NT2/D1 (cell line): ENCODE data around the gene WDR6.

Source experiments
- DNase-seq: peaks from one replicate; pipeline ENCODE4 v3.0.0-alpha.2; 2011; ENCODE audit warnings: low read depth, low spot score
- H3K27me3 ChIP-seq: 2 replicates; pipeline ENCODE4 v1.6.0; 2011; ENCODE audit warnings: mild to moderate bottlenecking; ENCODE audit not compliant: insufficient read length, insufficient read depth
- H3K36me3 ChIP-seq: 2 replicates; pipeline ENCODE4 v1.6.1; 2011; ENCODE audit warnings: mild to moderate bottlenecking, low read length, mixed read lengths; ENCODE audit not compliant: insufficient read depth, insufficient read length
- H3K4me1 ChIP-seq: 2 replicates; pipeline ENCODE4 v1.5.1; 2011; ENCODE audit not compliant: insufficient read depth, insufficient read length
- H3K4me3 ChIP-seq: 2 replicates; pipeline ENCODE4 v1.5.1; 2011; ENCODE audit warnings: low read depth; ENCODE audit not compliant: insufficient read length
- H3K9ac ChIP-seq: 2 replicates; pipeline ENCODE4 v1.6.0; 2011; ENCODE audit warnings: low read depth; ENCODE audit not compliant: insufficient read length
- H3K9me3 ChIP-seq: 2 replicates; pipeline ENCODE4 v1.5.1; 2011; ENCODE audit warnings: mild to moderate bottlenecking, low read length; ENCODE audit not compliant: insufficient read depth
- SUZ12 ChIP-seq: IDR thresholded peaks from 2 replicates; pipeline ENCODE4 v1.6.1; 2011; ENCODE audit not compliant: insufficient read length, insufficient read depth; ENCODE audit errors: extremely low read depth
- YY1 ChIP-seq: IDR thresholded peaks from 2 replicates; pipeline ENCODE4 v1.6.1; 2011; ENCODE audit not compliant: insufficient read length, insufficient read depth
- ZNF274 ChIP-seq: IDR thresholded peaks from 2 replicates; pipeline ENCODE4 v1.6.1; 2011; ENCODE audit warnings: mild to moderate bottlenecking, low read depth, low read length

The WDR6 gene

GRCh38 chr3:49007068-49007770 is at the start of gene WDR6:
Gene WDR6 (plus strand): TSS chr3:49007391. CDS start chr3:49007432, 41 bp downstream.
- peak; percentile 97 for DNase-seq
- no peaks in the 10 kb centered on the region for H3K27me3 ChIP-seq
- TF ChIP-seq SUZ12 (no peak), ZNF274 (no peak), YY1 (no peak)
- peaks cover 4% of the 10 kb centered on the region for H3K4me1 ChIP-seq
- H3K36me3 ChIP-seq = peaks cover 32% of the 10 kb centered on the region
- peak within 1 kb of the TSS; percentile 99 for H3K4me3 ChIP-seq
- H3K9ac ChIP-seq = peak within 1 kb of the TSS; percentile 100
- no peaks in the 10 kb centered on the region for H3K9me3 ChIP-seq

- Histone ChIP-seq H3K4me3 (no peak overlapping the region), H3K9ac (no peak overlapping the region)
Measured at GRCh38 chr3:48960841-48961413, 46.3 kb upstream of the WDR6 start.

GRCh38 chr3:48962340-48962739 is 44.9 kb upstream of the WDR6 start:
- TF ChIP-seq ZNF274 = no peak
- TF ChIP-seq SUZ12 = no peak
- no peak for TF ChIP-seq YY1
- no peaks in the 10 kb centered on the region for H3K27me3 ChIP-seq
- no peaks in the 10 kb centered on the region for H3K9me3 ChIP-seq
- peaks cover 60% of the 10 kb centered on the region for H3K36me3 ChIP-seq
- no peak for DNase-seq
- H3K4me3 ChIP-seq = no peak overlapping the region
- no peak overlapping the region for H3K9ac ChIP-seq
- H3K4me1 ChIP-seq = peaks cover 3% of the 10 kb centered on the region

More at GRCh38 chr3:48960841-48961413, 46.3 kb upstream of the WDR6 start:
- no peaks in the 10 kb centered on the region for H3K4me1 ChIP-seq
- no peaks in the 10 kb centered on the region for H3K27me3 ChIP-seq
- peaks cover 52% of the 10 kb centered on the region for H3K36me3 ChIP-seq
- DNase-seq = no peak
- no peaks in the 10 kb centered on the region for H3K9me3 ChIP-seq
- no peak for TF ChIP-seq YY1
- no peak for TF ChIP-seq ZNF274
- no peak for TF ChIP-seq SUZ12

GRCh38 chr3:48962939-48963338 is 44.3 kb upstream of the WDR6 start:
- Histone ChIP-seq H3K27me3 (no peaks in the 10 kb centered on the region), H3K9ac (no peak overlapping the region), H3K4me3 (no peak overlapping the region), H3K4me1 (peaks cover 3% of the 10 kb centered on the region), H3K9me3 (no peaks in the 10 kb centered on the region), H3K36me3 (peaks cover 61% of the 10 kb centered on the region)
- no peak for TF ChIP-seq ZNF274
- no peak for TF ChIP-seq SUZ12
- TF ChIP-seq YY1 = no peak
- no peak for DNase-seq

GRCh38 chr3:48963591-48963990 is 43.6 kb upstream of the WDR6 start:
- peaks cover 62% of the 10 kb centered on the region for H3K36me3 ChIP-seq
- TF ChIP-seq SUZ12 = no peak
- no peak for TF ChIP-seq YY1
- TF ChIP-seq ZNF274 = no peak

GRCh38 chr3:48966367-48966766 is 40.8 kb upstream of the WDR6 start:
- no peak for DNase-seq
- Histone ChIP-seq H3K9me3 (no peaks in the 10 kb centered on the region), H3K4me1 (peaks cover 3% of the 10 kb centered on the region), H3K36me3 (peaks cover 83% of the 10 kb centered on the region), H3K27me3 (no peaks in the 10 kb centered on the region), H3K9ac (no peak overlapping the region), H3K4me3 (no peak overlapping the region)
- TF ChIP-seq ZNF274 = no peak
- no peak for TF ChIP-seq YY1
- TF ChIP-seq SUZ12 = no peak

More at GRCh38 chr3:48963591-48963990, 43.6 kb upstream of the WDR6 start:
- Histone ChIP-seq H3K9ac (no peak overlapping the region), H3K9me3 (no peaks in the 10 kb centered on the region), H3K4me1 (peaks cover 3% of the 10 kb centered on the region), H3K4me3 (no peak overlapping the region), H3K27me3 (no peaks in the 10 kb centered on the region)
- DNase-seq = no peak

GRCh38 chr3:48966876-48967361 is 40.3 kb upstream of the WDR6 start:
- peaks cover 83% of the 10 kb centered on the region for H3K36me3 ChIP-seq
- TF ChIP-seq SUZ12 = no peak
- no peak for TF ChIP-seq ZNF274
- TF ChIP-seq YY1 = no peak
- H3K4me1 ChIP-seq = peaks cover 3% of the 10 kb centered on the region
- H3K9ac ChIP-seq = no peak overlapping the region
- H3K4me3 ChIP-seq = no peak overlapping the region
- H3K9me3 ChIP-seq = no peaks in the 10 kb centered on the region
- no peak for DNase-seq
- no peaks in the 10 kb centered on the region for H3K27me3 ChIP-seq
